Fibroblast of lung (primary cell): ENCODE results near the gene SLC37A4. TPM values are rescaled to one million over a fixed set of nuclear protein-coding genes. Genes with fewer than 3 reads are reported as not detected.

Experiments
- DNase-seq, 2 donors: peaks; one replicate each; pipeline versions ENCODE4 v3.0.0 to v3.0.0-alpha.2; 2010; ENCODE audit warnings: low read depth in 2 of 2
- H2AFZ ChIP-seq: 2 replicates; pipeline ENCODE4 v1.5.1; 2012; ENCODE audit warnings: low read length, control low read depth, inconsistent platforms
- H3K27ac ChIP-seq: 2 replicates; pipeline ENCODE4 v1.5.1; 2011; ENCODE audit warnings: low read length, control low read depth; ENCODE audit not compliant: insufficient read depth
- H3K27me3 ChIP-seq: 2 replicates; pipeline ENCODE4 v1.5.1; 2011; ENCODE audit warnings: mild to moderate bottlenecking, low read length; ENCODE audit not compliant: control insufficient read depth, insufficient read depth
- H3K36me3 ChIP-seq: 2 replicates; pipeline ENCODE4 v1.5.1; 2011; ENCODE audit warnings: low read length; ENCODE audit not compliant: control insufficient read depth, insufficient read depth
- H3K4me1 ChIP-seq: 2 replicates; pipeline ENCODE4 v1.5.1; 2011; ENCODE audit warnings: low read length; ENCODE audit not compliant: control insufficient read depth, insufficient read depth; ENCODE audit errors: extremely low read depth
- H3K4me2 ChIP-seq: 2 replicates; pipeline ENCODE4 v1.5.1; 2011; ENCODE audit warnings: low read length, control low read depth; ENCODE audit not compliant: insufficient read depth; ENCODE audit errors: extremely low read depth
- H3K4me3 ChIP-seq, 4 experiments: fragments of 200-600 bp in 1 of 4; sonication (generic) in 1 of 4; replicated peaks in 1 of 4; 2 replicates each; pipeline ENCODE4 v1.5.1; 2011 to 2016; ENCODE audit warnings: low read length in 4 of 4, low read depth in 3 of 4, mild to moderate bottlenecking in 3 of 4, control low read depth in 2 of 4, inconsistent platforms in 1 of 4, mixed read lengths in 1 of 4; ENCODE audit not compliant: insufficient read depth in 1 of 4; ENCODE audit errors: control extremely low read depth in 1 of 4
- H3K79me2 ChIP-seq: 2 replicates; pipeline ENCODE4 v1.5.1; 2012; ENCODE audit warnings: mild to moderate bottlenecking, low read length, inconsistent platforms; ENCODE audit not compliant: control insufficient read depth, insufficient read depth
- H3K9ac ChIP-seq: 2 replicates; pipeline ENCODE4 v1.5.1; 2011; ENCODE audit warnings: mild to moderate bottlenecking, low read length, control low read depth; ENCODE audit not compliant: insufficient read depth
- H3K9me3 ChIP-seq: 2 replicates; pipeline ENCODE4 v1.5.1; 2012; ENCODE audit warnings: low read depth, low read length; ENCODE audit not compliant: control insufficient read depth, insufficient read depth
- H4K20me1 ChIP-seq: 2 replicates; pipeline ENCODE4 v1.5.1; 2011; ENCODE audit warnings: low read length; ENCODE audit not compliant: control insufficient read depth, insufficient read depth; ENCODE audit errors: extremely low read depth
- EZH2 ChIP-seq: IDR thresholded peaks from 2 replicates; pipeline ENCODE4 v1.5.1; 2012; ENCODE audit warnings: low read length, control low read depth, mild to moderate bottlenecking; ENCODE audit errors: missing control alignments
- polyA plus RNA-seq, 2 donors: library from polyadenylated mRNA; depleted of rRNA in 1 of 2; stranded (reverse) in 1 of 2; unstranded in 1 of 2; fragments of >200 nt; gene quantifications; 2 replicates each; pipeline ENCODE4 v1.2.1, GENCODE V29; 2011 to 2012; ENCODE audit warnings: missing spikeins in 1 of 2
- total RNA-seq: library from RNA; depleted of rRNA; stranded (reverse); fragments of >200 nt; gene quantifications from 2 replicates; pipeline ENCODE4 v1.2.1, GENCODE V29; 2014
- TF ChIP-seq, protein P1 (sequence below), 2 donors: IDR thresholded peaks in 1 of 2; conservative IDR thresholded peaks in 1 of 2; 1 replicate in 1 of 2; 2 replicates in 1 of 2; pipeline ENCODE4 v1.5.1; 2011 to 2012; ENCODE audit warnings: low read length in 2 of 2, control low read depth in 1 of 2, inconsistent platforms in 1 of 2, low read depth in 1 of 2, mild to moderate bottlenecking in 1 of 2

The SLC37A4 gene
- total and polyA plus RNA-seq, 2 donors (not counting 1 experiment from before 2014, with no cell fraction given), result 10.1 to 12.6 TPM

DNA sequence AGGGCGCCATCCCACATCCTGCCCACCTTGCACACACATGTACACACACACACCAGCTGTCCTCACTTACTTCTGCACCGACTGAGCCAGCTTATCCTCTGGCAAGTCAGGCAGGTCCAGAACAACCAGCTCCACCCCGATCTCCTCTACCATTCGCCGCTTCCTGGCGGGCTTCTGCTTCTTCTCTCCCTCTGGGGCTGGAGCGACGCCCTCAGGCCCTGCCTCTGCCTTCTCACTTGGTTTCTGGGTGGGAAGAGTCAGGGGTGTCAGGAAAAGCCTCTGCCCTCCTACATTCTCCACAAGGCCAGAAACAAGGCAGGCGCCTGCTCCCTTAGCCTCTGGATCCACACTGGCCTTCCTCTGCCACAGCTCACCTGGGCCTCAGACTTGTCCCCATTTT lies 18.0 kb upstream of the SLC37A4 start:
- Histone ChIP-seq H3K4me3 (no peak overlapping the region), H3K4me2 (no peak overlapping the region), H2AFZ (no peak overlapping the region), H3K27ac (no peak overlapping the region), H3K9ac (no peak overlapping the region), H3K79me2 (no peaks in the 10 kb centered on the region), H3K4me1 (no peaks in the 10 kb centered on the region), H3K9me3 (no peaks in the 10 kb centered on the region), H3K27me3 (no peaks in the 10 kb centered on the region), H3K36me3 (peaks cover 37% of the 10 kb centered on the region), H4K20me1 (no peaks in the 10 kb centered on the region)
- TF ChIP-seq, protein P1, sequence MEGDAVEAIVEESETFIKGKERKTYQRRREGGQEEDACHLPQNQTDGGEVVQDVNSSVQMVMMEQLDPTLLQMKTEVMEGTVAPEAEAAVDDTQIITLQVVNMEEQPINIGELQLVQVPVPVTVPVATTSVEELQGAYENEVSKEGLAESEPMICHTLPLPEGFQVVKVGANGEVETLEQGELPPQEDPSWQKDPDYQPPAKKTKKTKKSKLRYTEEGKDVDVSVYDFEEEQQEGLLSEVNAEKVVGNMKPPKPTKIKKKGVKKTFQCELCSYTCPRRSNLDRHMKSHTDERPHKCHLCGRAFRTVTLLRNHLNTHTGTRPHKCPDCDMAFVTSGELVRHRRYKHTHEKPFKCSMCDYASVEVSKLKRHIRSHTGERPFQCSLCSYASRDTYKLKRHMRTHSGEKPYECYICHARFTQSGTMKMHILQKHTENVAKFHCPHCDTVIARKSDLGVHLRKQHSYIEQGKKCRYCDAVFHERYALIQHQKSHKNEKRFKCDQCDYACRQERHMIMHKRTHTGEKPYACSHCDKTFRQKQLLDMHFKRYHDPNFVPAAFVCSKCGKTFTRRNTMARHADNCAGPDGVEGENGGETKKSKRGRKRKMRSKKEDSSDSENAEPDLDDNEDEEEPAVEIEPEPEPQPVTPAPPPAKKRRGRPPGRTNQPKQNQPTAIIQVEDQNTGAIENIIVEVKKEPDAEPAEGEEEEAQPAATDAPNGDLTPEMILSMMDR (conservative IDR thresholded peaks at IDR 0.05 in 1 of 2, IDR thresholded peaks at IDR 0.05 in 1 of 2; ENCODE audit: low read depth in 1 of 2, low read length in 2 of 2), result no peak
- TF ChIP-seq EZH2, result no peak
- DNase-seq, result no peak

DNA sequence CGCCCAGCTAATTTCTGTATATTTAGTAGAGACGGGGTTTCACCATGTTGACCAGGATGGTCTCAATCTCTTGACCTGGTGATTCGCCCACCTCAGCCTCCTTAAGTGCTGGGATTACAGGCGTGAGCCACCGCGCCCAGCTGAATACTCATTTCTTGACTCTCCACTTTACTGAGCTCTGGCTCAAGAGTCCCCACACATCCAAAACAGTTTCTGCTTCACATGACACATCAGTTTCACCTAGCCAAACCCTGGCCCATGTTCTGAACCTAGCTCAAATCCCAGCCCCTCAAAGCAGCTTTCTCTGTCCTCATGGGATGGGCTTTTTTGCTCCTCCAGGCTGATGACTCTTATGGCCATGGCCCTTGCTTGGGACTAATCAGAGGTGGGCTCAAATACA lies 16.5 kb upstream of the SLC37A4 start:
- peaks cover 32% of the 10 kb centered on the region for H3K36me3 ChIP-seq
- H3K4me2 ChIP-seq, result no peak overlapping the region
- H3K9me3 ChIP-seq, result no peaks in the 10 kb centered on the region
- no peaks in the 10 kb centered on the region for H3K4me1 ChIP-seq
- H4K20me1 ChIP-seq, result no peaks in the 10 kb centered on the region
- TF ChIP-seq, protein P1 (conservative IDR thresholded peaks at IDR 0.05 in 1 of 2, IDR thresholded peaks at IDR 0.05 in 1 of 2; ENCODE audit: low read depth in 1 of 2, low read length in 2 of 2), result no peak
- TF ChIP-seq EZH2, result no peak
- H3K79me2 ChIP-seq, result no peaks in the 10 kb centered on the region
- DNase-seq, result no peak
- no peak overlapping the region for H3K9ac ChIP-seq
- H2AFZ ChIP-seq, result no peak overlapping the region
- H3K27ac ChIP-seq, result no peak overlapping the region
- no peak overlapping the region for H3K4me3 ChIP-seq
- H3K27me3 ChIP-seq, result no peaks in the 10 kb centered on the region

DNA sequence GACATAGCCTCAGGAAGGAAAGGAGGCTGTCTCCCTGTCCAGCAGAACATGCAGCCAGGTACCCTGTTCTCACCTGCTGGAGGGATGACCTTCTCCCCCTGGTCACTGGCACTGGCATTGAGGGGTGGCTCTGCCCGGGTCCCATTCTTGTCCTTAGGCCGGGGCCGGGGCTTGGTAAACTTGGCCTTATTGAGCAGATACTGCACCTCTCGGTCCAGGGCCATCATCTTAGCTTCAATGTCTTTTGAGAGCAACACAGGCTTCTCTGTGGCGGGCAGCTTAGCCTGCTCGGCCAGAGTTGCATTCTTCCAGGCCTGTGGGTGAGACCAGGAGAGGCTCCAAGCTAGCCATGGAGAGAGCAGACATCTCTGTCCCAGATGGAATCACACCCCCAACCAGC lies 15.8 kb upstream of the SLC37A4 start:
- TF ChIP-seq, protein P1 (conservative IDR thresholded peaks at IDR 0.05 in 1 of 2, IDR thresholded peaks at IDR 0.05 in 1 of 2; ENCODE audit: low read depth in 1 of 2, low read length in 2 of 2), result no peak
- no peak for TF ChIP-seq EZH2
- Histone ChIP-seq H3K4me2 (no peak overlapping the region), H3K27me3 (no peaks in the 10 kb centered on the region), H3K79me2 (no peaks in the 10 kb centered on the region), H3K4me1 (no peaks in the 10 kb centered on the region), H3K36me3 (peaks cover 26% of the 10 kb centered on the region), H3K9ac (no peak overlapping the region), H3K4me3 (no peak overlapping the region), H3K9me3 (no peaks in the 10 kb centered on the region), H2AFZ (no peak overlapping the region), H3K27ac (no peak overlapping the region), H4K20me1 (no peaks in the 10 kb centered on the region)
- no peak for DNase-seq
